Endodermal cell (in vitro differentiated cells): Measurements from ENCODE around the gene SHFL. TPM values are rescaled to one million over a fixed set of nuclear protein-coding genes. Genes with fewer than 3 reads are reported as not detected.

ENCODE experiments used
- DNase-seq: peaks from one replicate; pipeline ENCODE4 v3.0.0-alpha.2; 2017
- H3K27ac ChIP-seq: 2 replicates; pipeline ENCODE4 v1.5.1; 2013; ENCODE audit warnings: mild to moderate bottlenecking, low read depth, low read length, moderate library complexity
- H3K27me3 ChIP-seq: 2 replicates; pipeline ENCODE4 v1.6.1; 2013; ENCODE audit warnings: mild to moderate bottlenecking, low read length, moderate library complexity; ENCODE audit not compliant: insufficient read depth, control insufficient read depth, poor library complexity, severe bottlenecking
- H3K36me3 ChIP-seq: 2 replicates; pipeline ENCODE4 v1.7.0; 2013; ENCODE audit warnings: mild to moderate bottlenecking, low read length, moderate library complexity; ENCODE audit not compliant: control insufficient read depth, insufficient read depth
- H3K4me1 ChIP-seq: one replicate; pipeline ENCODE4 v1.7.0; 2013; ENCODE audit warnings: low read length; ENCODE audit not compliant: control insufficient read depth, insufficient read depth
- H3K4me3 ChIP-seq: 2 replicates; pipeline ENCODE4 v1.5.1; 2013; ENCODE audit warnings: mild to moderate bottlenecking, low read length, moderate library complexity
- H3K9ac ChIP-seq: 2 replicates; pipeline ENCODE4 v1.6.1; 2013; ENCODE audit warnings: mild to moderate bottlenecking, low read length, moderate library complexity; ENCODE audit not compliant: poor library complexity, severe bottlenecking; ENCODE audit errors: extremely low read depth
- H3K9me3 ChIP-seq: 2 replicates; pipeline ENCODE4 v1.6.1; 2013; ENCODE audit warnings: mild to moderate bottlenecking, low read length, moderate library complexity; ENCODE audit not compliant: control insufficient read depth
- H3K27ac Mint-ChIP-seq: 2 replicates; pipeline ENCODE4 v1.8.0; 2020; ENCODE audit warnings: mixed read lengths
- H3K27me3 Mint-ChIP-seq: 2 replicates; pipeline ENCODE4 v1.8.0; 2021; ENCODE audit warnings: mild to moderate bottlenecking, mixed read lengths; ENCODE audit not compliant: insufficient read depth
- H3K36me3 Mint-ChIP-seq: 2 replicates; pipeline ENCODE4 v1.8.0; 2020; ENCODE audit warnings: low read depth, mixed read lengths
- H3K4me1 Mint-ChIP-seq: 2 replicates; pipeline ENCODE4 v1.8.0; 2020; ENCODE audit warnings: mixed read lengths
- H3K4me3 Mint-ChIP-seq: 2 replicates; pipeline ENCODE4 v1.8.0; 2020; ENCODE audit warnings: mild to moderate bottlenecking, moderate library complexity, mixed read lengths
- H3K9me3 Mint-ChIP-seq: 2 replicates; pipeline ENCODE4 v1.8.0; 2020; ENCODE audit warnings: mild to moderate bottlenecking, mixed read lengths
- WGBS, 2 experiments: methylation state at CpG; one replicate each; pipeline versions ENCODE4 v1.1.5 to v1.1.7; 2013; ENCODE audit warnings: missing lambda C conversion rate in 2 of 2, mixed read lengths in 1 of 2; ENCODE audit not compliant: insufficient coverage in 1 of 2, insufficient read length in 1 of 2; 5-methylcytosine and 5-hydroxymethylcytosine counted together
- total RNA-seq, 2 donors: library from RNA; stranded (reverse); fragmentation: NEBNext Ultra II Directional in 1 of 2; extraction: Animal tissue kit (Norgen Biotek cat#: 25700) in 1 of 2; gene quantifications; 2 replicates in 1 of 2; 3 replicates in 1 of 2; pipeline ENCODE4 v1.2.1, GENCODE V29; 2021
- TF ChIP-seq, protein P1 (sequence below): fragments of 200-600 bp; sonication (generic); conservative IDR thresholded peaks from 2 replicates; pipeline ENCODE4 v1.5.0; 2021; ENCODE audit warnings: antibody characterized with exemption, mild to moderate bottlenecking

SHFL gene
- total RNA-seq, 2 donors from 2014 or later = 8.2 to 15.0 TPM

DNA sequence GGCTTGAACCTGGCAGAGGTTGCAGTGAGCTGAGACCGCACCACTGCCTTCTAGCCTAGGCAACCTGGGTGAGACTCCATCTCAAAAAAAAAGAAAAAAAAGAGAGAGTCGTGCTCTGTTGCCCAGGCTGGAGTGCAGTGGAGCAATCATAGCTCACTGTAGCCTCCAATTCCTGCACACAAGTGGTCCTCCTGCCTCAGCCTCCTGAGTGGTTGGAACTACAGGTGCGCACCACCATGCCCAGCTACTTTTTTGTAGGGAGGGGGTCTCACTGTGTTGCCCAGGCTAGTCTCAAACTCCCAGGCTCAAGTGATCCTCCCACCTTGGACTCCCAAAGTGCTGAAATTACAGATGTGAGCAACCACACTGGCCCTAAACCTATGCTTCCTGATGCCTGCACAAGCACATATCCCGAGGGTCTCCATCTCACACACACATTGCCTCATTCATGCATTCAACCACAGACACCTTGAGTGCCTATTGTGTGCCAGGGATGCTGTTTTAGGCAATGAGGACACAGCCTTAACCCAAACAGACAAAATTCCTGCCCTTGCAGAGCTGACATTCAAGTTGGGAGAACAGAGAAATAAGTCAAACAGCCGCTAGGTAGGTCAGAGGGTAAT, 14.2 kb downstream of the SHFL start:
- Histone ChIP-seq H3K36me3 (no peaks in the 10 kb centered on the region), H3K4me1 (no peaks in the 10 kb centered on the region), H3K4me3 (no peak overlapping the region), H3K9me3 (peaks cover 5% of the 10 kb centered on the region), H3K27ac (no peak overlapping the region), H3K27me3 (peaks cover 12% of the 10 kb centered on the region), H3K9ac (no peak overlapping the region)
- Mint-ChIP-seq H3K27me3 (peaks cover 41% of the 10 kb centered on the region), H3K4me3 (no peak overlapping the region), H3K9me3 (no peaks in the 10 kb centered on the region), H3K36me3 (no peaks in the 10 kb centered on the region), H3K4me1 (no peaks in the 10 kb centered on the region), H3K27ac (no peak overlapping the region)
- WGBS, 2 experiments = 71 to 83% methylated on average over 3 to 5 of the region's 5 CpGs
- DNase-seq = no peak
- TF ChIP-seq, protein P1, sequence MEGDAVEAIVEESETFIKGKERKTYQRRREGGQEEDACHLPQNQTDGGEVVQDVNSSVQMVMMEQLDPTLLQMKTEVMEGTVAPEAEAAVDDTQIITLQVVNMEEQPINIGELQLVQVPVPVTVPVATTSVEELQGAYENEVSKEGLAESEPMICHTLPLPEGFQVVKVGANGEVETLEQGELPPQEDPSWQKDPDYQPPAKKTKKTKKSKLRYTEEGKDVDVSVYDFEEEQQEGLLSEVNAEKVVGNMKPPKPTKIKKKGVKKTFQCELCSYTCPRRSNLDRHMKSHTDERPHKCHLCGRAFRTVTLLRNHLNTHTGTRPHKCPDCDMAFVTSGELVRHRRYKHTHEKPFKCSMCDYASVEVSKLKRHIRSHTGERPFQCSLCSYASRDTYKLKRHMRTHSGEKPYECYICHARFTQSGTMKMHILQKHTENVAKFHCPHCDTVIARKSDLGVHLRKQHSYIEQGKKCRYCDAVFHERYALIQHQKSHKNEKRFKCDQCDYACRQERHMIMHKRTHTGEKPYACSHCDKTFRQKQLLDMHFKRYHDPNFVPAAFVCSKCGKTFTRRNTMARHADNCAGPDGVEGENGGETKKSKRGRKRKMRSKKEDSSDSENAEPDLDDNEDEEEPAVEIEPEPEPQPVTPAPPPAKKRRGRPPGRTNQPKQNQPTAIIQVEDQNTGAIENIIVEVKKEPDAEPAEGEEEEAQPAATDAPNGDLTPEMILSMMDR = no peak

DNA sequence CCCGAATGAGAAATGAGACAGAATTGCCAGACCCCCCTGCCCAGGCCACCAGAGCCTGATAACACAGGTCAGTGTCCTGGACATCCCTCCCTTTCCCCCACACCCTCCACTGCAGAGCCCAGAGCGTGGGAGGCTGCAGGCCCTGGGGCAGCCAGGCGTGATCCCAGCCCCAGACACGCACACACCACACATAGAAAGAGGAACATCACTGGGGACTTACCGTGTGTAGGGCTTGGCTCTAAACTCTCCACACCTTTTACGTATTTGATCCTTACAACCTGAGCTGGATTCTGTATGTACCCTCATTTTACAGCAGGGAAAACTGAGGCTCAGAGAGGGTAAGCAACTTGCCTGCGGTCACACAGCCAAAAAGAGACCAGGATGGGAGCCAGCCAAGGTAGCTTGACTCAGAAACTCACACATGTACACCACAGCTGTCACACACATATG, 16.7 kb downstream of the SHFL start:
- Histone ChIP-seq H3K27ac (no peak overlapping the region), H3K4me1 (peaks cover 3% of the 10 kb centered on the region), H3K9me3 (no peaks in the 10 kb centered on the region), H3K36me3 (peaks cover 7% of the 10 kb centered on the region), H3K4me3 (no peak overlapping the region), H3K9ac (no peak overlapping the region), H3K27me3 (no peaks in the 10 kb centered on the region)
- WGBS, 2 experiments = 90 to 93% methylated on average over 4 to 7 of the region's 7 CpGs
- no peaks in the 10 kb centered on the region for H3K9me3 Mint-ChIP-seq
- no peak for DNase-seq
- H3K4me3 Mint-ChIP-seq = no peak overlapping the region
- peaks cover 12% of the 10 kb centered on the region for H3K36me3 Mint-ChIP-seq
- peaks cover 22% of the 10 kb centered on the region for H3K27me3 Mint-ChIP-seq
- H3K27ac Mint-ChIP-seq = no peak overlapping the region
- TF ChIP-seq, protein P1 = no peak
- peaks cover 7% of the 10 kb centered on the region for H3K4me1 Mint-ChIP-seq

DNA sequence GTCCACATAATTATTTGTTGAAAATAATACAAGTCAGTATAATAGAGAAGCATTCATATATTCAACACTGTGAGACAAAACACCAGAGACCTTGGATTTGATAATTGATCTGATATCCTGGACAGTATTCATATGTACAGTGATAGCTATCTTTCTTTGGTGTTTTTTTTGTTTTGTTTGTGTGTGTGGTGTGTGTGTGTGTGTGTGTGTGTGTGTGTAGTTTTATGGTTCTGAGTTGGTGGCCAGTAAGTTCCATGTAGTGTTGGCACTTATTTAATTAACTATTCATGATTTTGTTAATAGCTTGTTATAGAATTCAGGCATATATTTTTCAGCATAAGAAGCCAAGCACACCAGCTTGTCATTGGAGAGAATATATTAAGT, 18.0 kb downstream of the SHFL start:
- Mint-ChIP-seq H3K9me3 (no peaks in the 10 kb centered on the region), H3K27me3 (peaks cover 9% of the 10 kb centered on the region), H3K4me3 (no peak overlapping the region), H3K27ac (no peak overlapping the region), H3K36me3 (peaks cover 23% of the 10 kb centered on the region), H3K4me1 (peaks cover 7% of the 10 kb centered on the region)
- Histone ChIP-seq H3K27me3 (no peaks in the 10 kb centered on the region), H3K9me3 (no peaks in the 10 kb centered on the region), H3K9ac (no peak overlapping the region), H3K36me3 (peaks cover 17% of the 10 kb centered on the region), H3K4me1 (peaks cover 3% of the 10 kb centered on the region), H3K4me3 (no peak overlapping the region), H3K27ac (no peak overlapping the region)
- DNase-seq = no peak
- TF ChIP-seq, protein P1 = no peak
